PC-3 (cell line): ENCODE results near the gene USP2. TPM values are rescaled to one million over a fixed set of nuclear protein-coding genes. Genes with fewer than 3 reads are reported as not detected.

ENCODE experiments used
- ATAC-seq: fragments of 200-7000 bp; cut with Tn5 transposase; 2 replicates; pipeline ENCODE4 v1.9.1; 2020; ENCODE audit warnings: mild to moderate bottlenecking, moderate library complexity
- BruUV-seq: library from RNA; stranded (reverse); fragments of 400-500 nt; replicated peaks from 2 replicates; lab custom pipeline; 2021; lab: Mats Ljungman, UMichigan
- CTCF ChIA-PET: fragments of 300-600 bp; sonication (Branson Sonifier 250); formaldehyde crosslinking; loops from one replicate; lab custom pipeline; 2022; ENCODE audit warnings: antibody characterized with exemption; lab: Charles Lee
- POLR2A ChIA-PET: fragments of 300-600 bp; sonication (Branson Sonifier 250); formaldehyde crosslinking; loops from one replicate; lab custom pipeline; 2022; ENCODE audit warnings: antibody characterized with exemption; ENCODE audit not compliant: unreplicated experiment; lab: Charles Lee
- DNase-seq: peaks from one replicate; pipeline ENCODE4 v3.0.0-alpha.2; 2015
- H2AFZ ChIP-seq: fragments of 300-600 bp; sonication (generic); 2 replicates; pipeline ENCODE4 v1.6.0; 2016; ENCODE audit warnings: antibody characterized with exemption, low read length
- H3F3A ChIP-seq: fragments of 300-600 bp; sonication (generic); one replicate; pipeline ENCODE4 v1.6.0; 2017; ENCODE audit warnings: antibody characterized with exemption, low read length, control low read depth, mild to moderate bottlenecking; ENCODE audit not compliant: unreplicated experiment
- H3K27ac ChIP-seq: fragments of 300-600 bp; sonication (generic); 2 replicates; pipeline ENCODE4 v1.5.1; 2016; ENCODE audit warnings: mild to moderate bottlenecking, low read length
- H3K27me3 ChIP-seq: fragments of 300-600 bp; sonication (generic); 2 replicates; pipeline ENCODE4 v1.6.1; 2016; ENCODE audit warnings: low read length, mixed read lengths
- H3K36me3 ChIP-seq: fragments of 300-600 bp; sonication (generic); 2 replicates; pipeline ENCODE4 v1.6.1; 2016; ENCODE audit warnings: low read depth, mixed run types, low read length, mixed read lengths
- H3K4me1 ChIP-seq: fragments of 300-600 bp; sonication (generic); 2 replicates; pipeline ENCODE4 v1.5.1; 2016; ENCODE audit warnings: low read length; ENCODE audit not compliant: insufficient read depth
- H3K4me2 ChIP-seq: fragments of 300-600 bp; sonication (generic); 2 replicates; pipeline ENCODE4 v1.6.0; 2016; ENCODE audit warnings: low read length
- H3K4me3 ChIP-seq: fragments of 300-600 bp; sonication (generic); 2 replicates; pipeline ENCODE4 v1.5.1; 2016; ENCODE audit warnings: mild to moderate bottlenecking, low read length, mixed read lengths
- H3K79me2 ChIP-seq: fragments of 300-600 bp; sonication (generic); 2 replicates; pipeline ENCODE4 v1.6.1; 2017; ENCODE audit warnings: low read length, mixed read lengths
- H3K9ac ChIP-seq: fragments of 300-600 bp; sonication (generic); 2 replicates; pipeline ENCODE4 v1.6.0; 2016; ENCODE audit warnings: mild to moderate bottlenecking, low read length
- H3K9me2 ChIP-seq: fragments of 300-600 bp; sonication (generic); replicated peaks from 2 replicates; pipeline ENCODE4 v1.6.1; 2016; ENCODE audit warnings: mixed run types, low read length, mixed read lengths
- H3K9me3 ChIP-seq: fragments of 300-600 bp; sonication (generic); 2 replicates; pipeline ENCODE4 v1.6.1; 2016; ENCODE audit warnings: low read length, mixed read lengths
- H4K20me1 ChIP-seq: fragments of 300-600 bp; sonication (generic); 2 replicates; pipeline ENCODE4 v1.6.1; 2016; ENCODE audit warnings: low read length, mixed read lengths
- EZH2 ChIP-seq: fragments of 300-600 bp; sonication (generic); IDR thresholded peaks from one replicate; pipeline ENCODE4 v1.6.1; 2017; ENCODE audit warnings: antibody characterized with exemption, mild to moderate bottlenecking, low read length; ENCODE audit not compliant: unreplicated experiment
- EZH2phosphoT487 ChIP-seq: fragments of 300-600 bp; sonication (generic); IDR thresholded peaks from 2 replicates; pipeline ENCODE4 v1.6.1; 2018; ENCODE audit warnings: mild to moderate bottlenecking, antibody characterized with exemption, low read length, borderline replicate concordance
- intact Hi-C: fragments of 100-400 bp; cut with micrococcal nuclease; formaldehyde crosslinking; loops from 2 replicates; pipeline ENCODE4 v1.9.0; 2023
- total RNA-seq: library from RNA; depleted of rRNA; stranded (reverse); fragments of >200 nt; gene quantifications from 2 replicates; pipeline ENCODE4 v1.2.3, GENCODE V29; 2014
- TF ChIP-seq, protein P1 (sequence below): fragments of 300-600 bp; sonication (generic); conservative IDR thresholded peaks from 2 replicates; pipeline ENCODE4 v1.5.1; 2017; ENCODE audit warnings: antibody characterized with exemption, low read depth, mild to moderate bottlenecking, low read length

Gene USP2
- total RNA-seq, 1 experiment from 2014 or later: 1.8 TPM

DNA sequence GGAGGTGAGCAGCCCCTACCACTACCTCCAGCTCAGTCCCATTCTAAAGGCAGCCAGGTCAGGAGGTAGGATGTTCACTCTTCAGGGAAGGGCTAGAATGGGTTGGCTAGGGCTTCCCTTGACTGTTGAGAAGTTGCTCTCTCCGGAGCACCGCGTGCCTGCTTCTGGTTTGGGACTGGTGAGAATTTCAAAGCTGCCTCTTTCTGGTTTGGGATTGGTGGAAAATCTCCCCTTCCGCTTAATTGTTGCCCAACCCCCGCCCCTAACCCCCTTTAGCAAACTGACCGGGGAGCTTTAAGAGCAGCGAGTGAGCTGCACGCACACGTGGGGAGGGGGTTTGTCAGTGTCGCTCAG, 686 bp downstream of the USP2 start:
- Histone ChIP-seq H3K9ac (peak overlapping the region; percentile 62), H4K20me1 (no peaks in the 10 kb centered on the region), H2AFZ (peak overlapping the region; percentile 95), H3K9me2 (no peaks in the 10 kb centered on the region), H3K4me2 (peak overlapping the region; percentile 99), H3K9me3 (no peaks in the 10 kb centered on the region), H3K27ac (no peak overlapping the region), H3K36me3 (no peaks in the 10 kb centered on the region), H3F3A (no peaks in the 10 kb centered on the region), H3K4me1 (peaks cover 27% of the 10 kb centered on the region), H3K27me3 (no peaks in the 10 kb centered on the region), H3K4me3 (peak overlapping the region; percentile 80), H3K79me2 (no peaks in the 10 kb centered on the region)
- ChIA-PET CTCF (interaction anchor here (0.5 to 2.0 kb wide), 6 partner anchors 25 to 259 kb away, joined by 3 to 14 read pairs (median 6); partner anchors contain the start of gene HINFP), POLR2A (interaction anchor here (0.7 kb wide), 1 partner anchor 42 kb away, joined by 4 read pairs; no protein-coding TSS in a partner anchor)
- TF ChIP-seq EZH2phosphoT487: no peak
- TF ChIP-seq EZH2: no peak
- TF ChIP-seq, protein P1, sequence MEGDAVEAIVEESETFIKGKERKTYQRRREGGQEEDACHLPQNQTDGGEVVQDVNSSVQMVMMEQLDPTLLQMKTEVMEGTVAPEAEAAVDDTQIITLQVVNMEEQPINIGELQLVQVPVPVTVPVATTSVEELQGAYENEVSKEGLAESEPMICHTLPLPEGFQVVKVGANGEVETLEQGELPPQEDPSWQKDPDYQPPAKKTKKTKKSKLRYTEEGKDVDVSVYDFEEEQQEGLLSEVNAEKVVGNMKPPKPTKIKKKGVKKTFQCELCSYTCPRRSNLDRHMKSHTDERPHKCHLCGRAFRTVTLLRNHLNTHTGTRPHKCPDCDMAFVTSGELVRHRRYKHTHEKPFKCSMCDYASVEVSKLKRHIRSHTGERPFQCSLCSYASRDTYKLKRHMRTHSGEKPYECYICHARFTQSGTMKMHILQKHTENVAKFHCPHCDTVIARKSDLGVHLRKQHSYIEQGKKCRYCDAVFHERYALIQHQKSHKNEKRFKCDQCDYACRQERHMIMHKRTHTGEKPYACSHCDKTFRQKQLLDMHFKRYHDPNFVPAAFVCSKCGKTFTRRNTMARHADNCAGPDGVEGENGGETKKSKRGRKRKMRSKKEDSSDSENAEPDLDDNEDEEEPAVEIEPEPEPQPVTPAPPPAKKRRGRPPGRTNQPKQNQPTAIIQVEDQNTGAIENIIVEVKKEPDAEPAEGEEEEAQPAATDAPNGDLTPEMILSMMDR: no peak
- ATAC-seq (0 out of 2 replicates have a peak, but pooled peaks have one; percentile 1), DNase-seq (no peak)
- intact Hi-C loops: loop anchor here (1.0 to 2.0 kb wide), 2 partner anchors 20 to 93 kb away; no protein-coding TSS in a partner anchor
- TSS peak; percentile 64 for BruUV-seq

DNA sequence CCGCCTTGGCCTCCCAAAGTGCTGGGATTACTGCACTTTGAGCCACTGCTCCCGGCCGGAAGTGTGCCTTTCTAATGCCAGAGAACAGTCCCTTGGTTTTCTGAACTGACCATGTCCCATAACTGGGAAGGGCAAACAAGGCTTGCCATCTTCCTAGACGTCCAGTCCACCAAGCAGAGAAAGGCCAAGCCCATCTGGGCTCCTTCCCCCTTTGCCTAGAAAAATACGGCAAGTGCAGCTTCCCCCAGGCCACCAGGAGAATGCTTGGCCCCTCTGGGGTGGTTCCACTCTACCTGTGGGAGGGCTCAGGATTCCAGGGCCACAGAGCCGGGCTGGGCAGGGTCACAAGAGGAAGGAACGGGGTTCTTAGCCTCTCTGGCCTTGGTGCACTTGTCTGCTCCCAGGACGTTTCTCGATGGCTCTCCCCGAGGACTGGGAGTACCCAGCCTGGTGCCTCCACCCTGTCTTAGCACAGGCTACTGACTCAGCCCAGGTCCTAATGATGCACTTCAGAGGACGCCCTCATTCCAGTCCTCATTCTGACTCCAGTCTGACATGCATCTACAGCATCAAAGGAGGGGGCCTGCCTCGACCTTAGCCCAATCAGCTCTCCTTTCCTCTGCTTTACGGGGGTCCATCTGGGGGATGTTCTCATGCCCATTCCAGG, 1.2 kb downstream of the USP2 start:
- Histone ChIP-seq H3F3A (no peaks in the 10 kb centered on the region), H3K9me3 (no peaks in the 10 kb centered on the region), H3K79me2 (no peaks in the 10 kb centered on the region), H3K4me2 (peak overlapping the region; percentile 99), H3K4me1 (peaks cover 27% of the 10 kb centered on the region), H3K9ac (no peak overlapping the region), H3K36me3 (no peaks in the 10 kb centered on the region), H3K4me3 (peak overlapping the region; percentile 80), H2AFZ (peak overlapping the region; percentile 95), H3K9me2 (no peaks in the 10 kb centered on the region), H3K27me3 (no peaks in the 10 kb centered on the region), H4K20me1 (no peaks in the 10 kb centered on the region), H3K27ac (no peak overlapping the region)
- ChIA-PET POLR2A (no interaction called here), CTCF (no interaction called here)
- TF ChIP-seq EZH2 (no peak), EZH2phosphoT487 (no peak)
- TF ChIP-seq, protein P1: no peak
- DNase-seq: no peak
- intact Hi-C loops: loop anchor here (2.0 kb wide), 1 partner anchor 19 kb away; no protein-coding TSS in a partner anchor
- BruUV-seq: no TSS peak
- ATAC-seq: no peak
